Fibroblast of skin of left quadriceps (primary cell): ENCODE results near the gene TIMP2.
A peak's percentile ranks its signal among the peaks of the same experiment; 100 is the strongest.
"Not testable (repeated sequence)": the region's sequence is repeated elsewhere in the genome, so short reads cannot be mapped to it uniquely, and the experiment has no call there.

Experiments
- DNase-seq, 2 experiments: peaks; one replicate each; pipeline ENCODE4 v3.0.0-alpha.2; 2013; ENCODE audit warnings: low read depth in 2 of 2

TIMP2 gene

DNA sequence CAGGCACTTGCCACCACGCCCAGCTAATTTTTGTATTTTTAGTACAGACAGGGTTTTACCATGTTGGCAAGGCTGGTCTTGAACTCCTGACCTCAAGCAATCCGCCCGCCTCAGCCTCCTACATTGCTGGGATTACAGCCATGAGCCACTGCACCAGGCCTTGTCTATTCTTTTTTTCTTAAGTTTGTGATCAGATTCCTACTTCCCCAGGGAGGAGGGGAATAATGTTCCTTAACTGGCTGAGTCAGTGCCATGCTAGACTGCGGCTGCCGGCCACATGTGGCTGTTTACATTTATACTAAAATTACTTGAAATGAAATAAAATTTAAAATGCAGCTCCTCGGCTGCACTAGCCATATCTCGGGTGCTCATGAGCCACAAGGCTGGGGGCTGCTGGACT, 56.8 kb downstream of the TIMP2 start:
- peak; percentile 54 to 55 for DNase-seq

- DNase-seq: not testable (repeated sequence)
Observed at GRCh38 chr17:78867046-78867445, 58.1 kb downstream of the TIMP2 start.

- DNase-seq: peak; percentile 32 to 33
Observed at GRCh38 chr17:78865682-78866390, 59.4 kb downstream of the TIMP2 start.

DNA sequence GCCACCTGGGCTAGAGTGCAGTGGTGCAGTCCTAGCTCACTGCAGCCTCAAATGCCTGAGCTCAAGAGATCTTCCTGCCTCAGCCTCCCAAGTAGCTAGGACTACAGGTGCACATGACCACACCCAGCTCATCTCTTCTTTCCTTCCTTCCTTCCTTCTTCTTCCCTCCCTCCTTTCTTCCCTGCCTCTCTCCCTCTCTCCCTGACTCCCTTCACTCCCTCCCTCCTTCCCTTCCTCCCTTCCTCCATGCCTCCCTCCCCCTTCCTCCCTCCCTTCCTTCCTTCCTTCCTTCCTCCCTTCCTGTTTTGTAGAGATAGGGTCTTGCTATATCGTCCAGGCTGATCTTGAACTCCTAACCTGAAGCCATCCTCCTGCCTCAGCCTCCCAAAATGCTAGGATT, 61.1 kb downstream of the TIMP2 start:
- no peak for DNase-seq

- DNase-seq: peak; percentile 82 to 85
Observed at GRCh38 chr17:78862073-78863023, 62.8 kb downstream of the TIMP2 start.

- no peak for DNase-seq
Observed at GRCh38 chr17:78861229-78861628, 64.0 kb downstream of the TIMP2 start.

GRCh38 chr17:78859051-78859450, 66.1 kb downstream of the TIMP2 start:
- DNase-seq: no peak

DNA sequence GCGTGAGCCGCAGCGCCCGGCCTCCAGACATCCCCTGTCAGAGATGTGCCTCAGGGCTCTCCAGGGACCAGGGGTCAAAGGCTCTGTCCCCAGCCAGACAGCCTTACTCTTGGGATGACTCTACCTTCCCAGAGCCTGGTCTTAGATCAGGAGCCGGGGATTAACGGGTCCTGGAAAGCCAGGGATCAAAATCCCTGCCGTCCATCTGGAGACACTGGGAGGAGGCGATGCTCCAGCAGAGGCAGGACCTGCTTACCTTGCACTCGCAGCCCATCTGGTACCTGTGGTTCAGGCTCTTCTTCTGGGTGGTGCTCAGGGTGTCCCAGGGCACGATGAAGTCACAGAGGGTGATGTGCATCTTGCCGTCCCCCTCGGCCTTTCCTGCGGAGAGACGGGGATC, 67.9 kb downstream of the TIMP2 start:
- DNase-seq: no peak

DNA sequence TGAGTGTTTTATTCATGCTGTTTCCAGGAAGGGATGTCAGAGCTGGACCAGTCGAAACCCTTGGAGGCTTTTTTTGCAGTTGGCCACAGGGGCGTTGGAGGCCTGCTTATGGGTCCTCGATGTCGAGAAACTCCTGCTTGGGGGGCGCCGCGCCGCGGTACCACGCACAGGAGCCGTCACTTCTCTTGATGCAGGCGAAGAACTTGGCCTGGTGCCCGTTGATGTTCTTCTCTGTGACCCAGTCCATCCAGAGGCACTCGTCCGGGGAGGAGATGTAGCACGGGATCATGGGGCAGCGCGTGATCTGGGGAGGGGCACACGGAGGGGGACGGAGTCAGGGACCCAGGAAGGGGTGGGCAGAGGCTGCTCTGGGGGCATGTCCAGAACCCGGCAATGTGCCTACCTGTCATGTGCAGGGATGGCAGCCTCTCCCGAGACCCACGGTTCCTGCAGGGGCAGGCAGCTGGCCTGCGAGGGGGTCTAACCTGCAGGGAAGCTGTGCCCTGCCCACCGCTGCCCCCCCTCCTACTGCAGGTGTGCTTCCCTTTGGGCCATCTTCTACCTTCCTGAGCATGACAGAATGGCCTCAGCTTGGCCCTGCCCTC, 69.5 kb downstream of the TIMP2 start:
- no peak for DNase-seq

GRCh38 chr17:78854508-78854907, 70.7 kb downstream of the TIMP2 start:
- no peak for DNase-seq

DNA sequence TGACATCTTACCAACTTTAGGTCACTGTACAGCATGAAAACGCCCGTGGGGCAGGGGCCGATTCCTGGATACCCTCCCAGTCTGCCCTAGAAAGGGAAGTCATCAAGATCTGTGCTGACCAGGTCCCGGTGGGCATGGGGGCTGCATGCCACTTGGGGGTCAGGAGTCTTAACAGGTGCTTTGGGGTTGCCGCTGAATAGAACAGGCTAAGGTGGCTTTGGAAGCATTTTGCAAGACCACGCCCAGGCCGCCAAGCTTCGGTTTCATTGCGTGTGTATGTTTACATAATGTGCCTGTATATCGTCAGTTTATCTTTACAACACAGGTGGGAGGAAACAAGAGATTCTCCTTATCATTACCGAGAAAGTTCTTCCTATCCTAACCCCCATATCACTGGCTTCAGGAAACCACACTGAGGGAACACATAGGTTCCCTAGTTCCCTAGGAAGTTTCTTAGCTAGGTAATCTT, 71.2 kb downstream of the TIMP2 start:
- no peak for DNase-seq

- no peak for DNase-seq
Observed at GRCh38 chr17:78852709-78853121, 72.5 kb downstream of the TIMP2 start.

GRCh38 chr17:78849026-78849425, 76.2 kb downstream of the TIMP2 start:
- DNase-seq: no peak

DNA sequence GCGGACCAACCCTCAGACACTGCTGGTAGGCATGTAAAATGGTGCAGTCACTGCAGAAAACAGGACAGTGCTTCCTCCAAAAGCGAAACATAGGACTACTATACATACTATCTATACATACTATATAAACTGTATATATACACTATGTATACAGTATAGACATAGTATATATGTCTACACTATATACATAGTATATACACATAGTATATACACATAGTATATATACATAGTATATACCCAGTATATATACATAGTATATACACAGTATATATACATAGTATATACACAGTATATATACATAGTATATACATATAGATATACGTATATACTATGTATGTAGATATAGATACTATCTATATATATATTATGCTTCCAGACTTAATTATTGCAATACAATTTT, 78.1 kb downstream of the TIMP2 start:
- DNase-seq: no peak

DNA sequence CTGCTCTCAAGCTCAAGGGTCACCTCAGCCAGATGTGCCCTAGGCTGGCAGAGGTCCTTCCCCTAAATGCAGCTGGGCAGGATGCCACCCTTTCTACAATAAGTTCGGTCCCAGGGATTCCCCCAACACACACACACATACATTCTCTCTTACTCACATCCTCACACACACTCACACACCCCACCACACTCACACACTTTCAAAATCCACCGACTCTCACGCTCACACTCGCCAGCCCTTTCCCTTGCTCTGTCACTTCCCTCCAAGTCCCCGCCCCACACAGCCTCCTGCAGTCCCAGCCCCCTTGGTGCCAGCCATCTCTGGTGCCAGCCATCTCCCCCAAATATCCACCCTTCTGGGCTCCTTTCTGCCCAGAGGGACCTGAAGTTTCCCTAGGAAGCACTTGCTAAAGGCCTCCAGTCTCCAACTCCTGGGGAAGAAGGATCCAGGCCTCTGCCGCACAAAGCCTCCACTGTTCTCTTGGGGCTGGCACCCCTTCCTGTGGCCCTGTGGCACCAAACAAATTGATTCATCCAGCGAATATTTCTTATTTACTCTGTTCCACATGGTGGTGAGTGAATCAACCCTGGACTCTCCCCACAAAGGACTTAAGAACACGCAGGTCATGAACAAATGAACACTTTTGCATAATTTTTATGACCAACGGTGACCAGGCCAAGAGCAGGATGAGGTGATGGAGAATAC, 80.7 kb downstream of the TIMP2 start:
- DNase-seq: no peak

DNA sequence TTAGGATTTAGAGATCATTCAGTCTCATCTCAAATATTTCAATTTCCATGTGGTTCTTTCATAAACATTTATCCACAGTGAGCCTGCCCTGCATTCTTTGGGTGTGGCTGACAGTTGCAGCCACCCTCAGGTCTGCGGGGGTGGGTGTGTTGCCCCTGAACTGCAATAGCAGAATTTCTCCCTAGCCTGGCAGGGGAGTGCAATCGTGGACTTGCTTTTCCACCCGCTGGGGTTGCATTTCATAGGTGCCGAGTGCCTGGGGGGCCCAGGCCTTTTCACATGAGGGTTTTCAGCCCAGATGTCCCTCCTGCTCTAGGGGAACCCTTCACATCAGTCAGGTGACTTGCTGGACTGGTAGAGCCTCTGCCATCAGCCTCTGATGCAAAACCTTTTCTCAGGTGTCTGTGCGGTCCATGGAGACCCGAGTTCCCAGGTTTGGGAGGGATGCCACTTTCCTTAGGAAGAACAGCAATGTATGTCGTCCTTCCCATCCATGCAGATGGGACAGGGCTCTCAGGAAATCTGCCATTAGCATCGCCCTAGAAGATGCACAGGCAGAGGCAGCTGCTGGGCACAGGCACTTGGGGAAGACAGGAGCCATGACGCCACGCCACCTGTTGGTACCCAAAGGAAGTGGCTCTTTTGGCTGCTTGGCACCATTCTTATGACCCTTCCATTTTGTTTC, 82.2 kb downstream of the TIMP2 start:
- no peak for DNase-seq

GRCh38 chr17:78840780-78841611, 84.2 kb downstream of the TIMP2 start, which contains the start of gene USP36:
Gene USP36 (minus strand): TSS chr17:78840814. CDS start chr17:78836363, 4,451 bp downstream.
- peak; percentile 97 for DNase-seq

DNA sequence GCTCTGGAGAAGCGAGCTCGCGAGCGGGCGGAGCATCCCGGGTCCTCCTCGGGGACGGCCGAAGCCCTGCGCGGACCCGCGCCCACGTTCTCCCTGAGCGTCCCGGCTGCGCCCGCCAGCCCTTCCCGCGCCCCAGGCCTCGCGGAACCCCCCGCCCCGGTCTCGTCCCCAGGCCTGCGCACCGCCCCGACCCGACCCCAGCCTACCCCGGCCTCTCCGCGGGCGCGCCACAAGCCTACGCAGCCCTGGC, 84.7 kb downstream of the TIMP2 start:
- DNase-seq: no peak

DNA sequence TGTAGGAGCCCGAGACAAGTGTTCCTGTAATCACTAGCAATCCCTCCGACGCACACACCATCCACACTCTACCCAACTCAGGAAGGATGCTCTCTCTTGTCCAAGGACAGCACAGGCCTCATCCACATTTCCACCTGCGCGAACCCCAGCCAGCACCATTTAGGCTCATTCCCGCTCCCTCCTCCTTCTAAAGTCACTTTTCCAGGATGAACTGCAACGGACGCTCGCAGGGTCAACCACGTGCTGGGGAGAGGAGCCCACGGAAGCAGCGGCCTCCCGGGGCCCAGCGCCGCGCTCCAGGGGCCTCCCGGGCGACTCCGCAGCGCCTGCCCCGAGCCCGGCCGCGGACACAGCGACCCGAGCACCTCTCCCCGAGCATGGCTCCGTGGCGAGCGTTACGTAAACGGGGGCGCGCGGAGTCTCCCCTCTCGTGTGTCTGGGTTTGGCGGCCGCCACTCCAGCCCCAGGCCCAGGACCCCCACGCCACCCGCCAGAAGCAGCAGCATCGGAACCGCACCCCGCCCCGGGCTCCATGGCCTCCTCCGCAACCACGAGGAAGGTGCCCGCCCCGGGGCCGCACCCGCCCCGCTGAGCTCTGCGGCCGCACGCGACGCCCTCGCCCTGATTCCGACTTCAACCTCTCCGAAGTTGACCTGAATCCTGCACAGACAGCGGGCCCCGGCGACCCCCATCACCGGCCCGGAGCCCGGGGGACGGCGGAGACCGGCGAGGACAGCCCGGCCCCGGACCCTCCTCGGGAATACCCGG, 85.2 kb downstream of the TIMP2 start:
- DNase-seq: no peak
